PC-9 (cell line): Measurements from ENCODE around the gene INPP5F. TPM values are rescaled to one million over a fixed set of nuclear protein-coding genes. Genes with fewer than 3 reads are reported as not detected.

Experiments
- BruUV-seq: library from RNA; stranded (reverse); fragments of 400-500 nt; replicated peaks from 2 replicates; lab custom pipeline; 2021; lab: Mats Ljungman, UMichigan
- CTCF ChIA-PET: fragments of 300-600 bp; sonication (Branson Sonifier 250); formaldehyde crosslinking; loops from one replicate; lab custom pipeline; 2022; ENCODE audit warnings: antibody characterized with exemption; lab: Charles Lee
- POLR2A ChIA-PET: fragments of 300-600 bp; sonication (Branson Sonifier 250); formaldehyde crosslinking; loops from one replicate; lab custom pipeline; 2022; ENCODE audit warnings: antibody characterized with exemption; ENCODE audit not compliant: unreplicated experiment; lab: Charles Lee
- DNase-seq, 2 experiments: peaks; one replicate each; pipeline versions ENCODE4 v3.0.0 to v3.0.0-alpha.2; 2015 to 2022; ENCODE audit warnings: mixed read lengths in 1 of 2
- H2AFZ ChIP-seq: fragments of 200-600 bp; sonication (generic); 2 replicates; pipeline ENCODE4 v1.8.1; 2017; ENCODE audit warnings: antibody characterized with exemption
- H3F3A ChIP-seq: fragments of 200-600 bp; sonication (generic); 2 replicates; pipeline ENCODE4 v1.8.1; 2017; ENCODE audit warnings: antibody characterized with exemption, mild to moderate bottlenecking, low read depth; ENCODE audit not compliant: insufficient read depth
- H3K27ac ChIP-seq: fragments of 200-600 bp; sonication (generic); 2 replicates; pipeline ENCODE4 v1.6.1; 2016; ENCODE audit warnings: mixed run types
- H3K27me3 ChIP-seq: fragments of 200-600 bp; sonication (generic); 2 replicates; pipeline ENCODE4 v1.6.1; 2016; ENCODE audit warnings: low read depth, mixed run types; ENCODE audit not compliant: insufficient read depth
- H3K36me3 ChIP-seq: fragments of 200-600 bp; sonication (generic); 2 replicates; pipeline ENCODE4 v1.6.1; 2016; ENCODE audit warnings: low read depth, mixed run types
- H3K4me1 ChIP-seq: fragments of 200-600 bp; sonication (generic); replicated peaks from 2 replicates; pipeline ENCODE4 v1.6.1; 2016; ENCODE audit warnings: mixed run types; ENCODE audit not compliant: insufficient read depth
- H3K4me2 ChIP-seq: fragments of 200-600 bp; sonication (generic); 2 replicates; pipeline ENCODE4 v1.6.1; 2017; ENCODE audit warnings: mixed run types
- H3K4me3 ChIP-seq: fragments of 200-600 bp; sonication (generic); 2 replicates; pipeline ENCODE4 v1.6.1; 2016; ENCODE audit warnings: mixed run types
- H3K79me2 ChIP-seq: fragments of 200-600 bp; sonication (generic); 2 replicates; pipeline ENCODE4 v1.6.1; 2017; ENCODE audit warnings: low read depth, mixed run types
- H3K9me2 ChIP-seq: fragments of 200-600 bp; sonication (generic); 2 replicates; pipeline ENCODE4 v1.8.1; 2017; ENCODE audit warnings: mild to moderate bottlenecking; ENCODE audit not compliant: insufficient read depth
- H3K9me3 ChIP-seq: fragments of 200-600 bp; sonication (generic); 2 replicates; pipeline ENCODE4 v1.8.1; 2016; ENCODE audit warnings: low read depth; ENCODE audit not compliant: insufficient read depth
- H4K20me1 ChIP-seq: fragments of 200-600 bp; sonication (generic); 2 replicates; pipeline ENCODE4 v1.8.1; 2017; ENCODE audit not compliant: insufficient read depth
- CTCF ChIP-seq: fragments of 200-600 bp; sonication (generic); conservative IDR thresholded peaks from 2 replicates; pipeline ENCODE4 v1.6.1; 2017; ENCODE audit warnings: mixed run types, antibody characterized with exemption, mild to moderate bottlenecking, moderate library complexity
- EZH2 ChIP-seq: fragments of 200-600 bp; sonication (generic); IDR thresholded peaks from 2 replicates; pipeline ENCODE4 v1.8.0; 2017; ENCODE audit warnings: antibody characterized with exemption, low read depth
- intact Hi-C: fragments of 100-400 bp; cut with micrococcal nuclease; formaldehyde crosslinking; loops from one replicate; pipeline ENCODE4 v1.10.0; 2022; ENCODE audit not compliant: unreplicated experiment
- total RNA-seq: library from RNA; stranded (reverse); gene quantifications from 2 replicates; pipeline ENCODE4 v1.2.3, GENCODE V29; 2021

Gene INPP5F
- total RNA-seq, 1 experiment from 2014 or later: 11.4 TPM

DNA sequence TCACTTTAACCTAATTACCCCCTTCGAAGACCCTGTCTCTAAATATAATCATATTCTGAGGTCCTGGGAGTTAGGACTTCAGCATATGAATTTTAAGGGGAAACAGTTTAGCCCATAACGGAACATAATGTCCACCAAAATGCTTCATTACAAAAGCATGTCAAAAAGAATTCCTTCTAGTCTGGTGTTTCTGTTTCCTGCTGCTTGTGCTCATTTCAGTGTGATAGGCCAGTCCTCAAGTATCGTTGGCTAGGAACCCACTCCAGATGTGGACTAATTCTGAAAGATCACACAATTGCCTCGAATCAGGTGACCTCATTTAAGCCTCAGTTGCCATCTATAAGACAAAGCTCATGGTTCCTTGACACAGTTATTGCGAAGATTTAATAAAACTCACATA is 29.6 kb downstream of the INPP5F start:
- Histone ChIP-seq H3K9me2 (no peaks in the 10 kb centered on the region), H3K4me3 (no peak overlapping the region), H3K9me3 (no peaks in the 10 kb centered on the region), H3F3A (no peaks in the 10 kb centered on the region), H2AFZ (no peak overlapping the region), H3K79me2 (no peaks in the 10 kb centered on the region), H3K4me2 (no peak overlapping the region), H3K36me3 (no peaks in the 10 kb centered on the region; the same call in 1 of the 2 replicates), H3K4me1 (peaks cover 1% of the 10 kb centered on the region; the same call in 1 of the 2 replicates), H3K27ac (no peak overlapping the region), H4K20me1 (no peaks in the 10 kb centered on the region), H3K27me3 (no peaks in the 10 kb centered on the region)
- TF ChIP-seq CTCF (no peak), EZH2 (no peak)
- POLR2A ChIA-PET: no interaction called here
- intact Hi-C loops: no loop called here
- no TSS peak for BruUV-seq
- CTCF ChIA-PET: interaction anchor here (0.5 kb wide), 1 partner anchor 104 kb away, joined by 4 read pairs; no protein-coding TSS in a partner anchor
- DNase-seq: no peak

- intact Hi-C loops: no loop called here
- DNase-seq: no peak
- H3K9me3 ChIP-seq: no peaks in the 10 kb centered on the region
- H3K4me2 ChIP-seq: no peak overlapping the region
- BruUV-seq: no TSS peak
- no peak overlapping the region for H3K27ac ChIP-seq
- H3K36me3 ChIP-seq: no peaks in the 10 kb centered on the region
- ChIA-PET POLR2A (no interaction called here), CTCF (no interaction called here)
- no peaks in the 10 kb centered on the region for H3K79me2 ChIP-seq
- no peak overlapping the region for H2AFZ ChIP-seq
- H3K4me1 ChIP-seq: peaks cover 12% of the 10 kb centered on the region
- no peaks in the 10 kb centered on the region for H3F3A ChIP-seq
- H3K27me3 ChIP-seq: no peaks in the 10 kb centered on the region
- no peak overlapping the region for H3K4me3 ChIP-seq
- H4K20me1 ChIP-seq: no peaks in the 10 kb centered on the region
- H3K9me2 ChIP-seq: no peaks in the 10 kb centered on the region
- no peak for TF ChIP-seq EZH2
These were observed 32.8 kb downstream of the INPP5F start for GRCh38 chr10:119758448-119759195.

GRCh38 chr10:119759832-119760231 is 34.0 kb downstream of the INPP5F start:
- BruUV-seq: no TSS peak
- H3K4me3 ChIP-seq: no peak overlapping the region
- H3K4me1 ChIP-seq: peaks cover 12% of the 10 kb centered on the region
- no peaks in the 10 kb centered on the region for H3K36me3 ChIP-seq
- H3K9me2 ChIP-seq: no peaks in the 10 kb centered on the region
- ChIA-PET CTCF (no interaction called here), POLR2A (no interaction called here)
- H3K4me2 ChIP-seq: no peak overlapping the region
- H3K79me2 ChIP-seq: no peaks in the 10 kb centered on the region
- H3F3A ChIP-seq: no peaks in the 10 kb centered on the region
- no peak overlapping the region for H3K27ac ChIP-seq
- intact Hi-C loops: no loop called here
- no peak for TF ChIP-seq EZH2
- TF ChIP-seq CTCF: no peak
- H4K20me1 ChIP-seq: no peaks in the 10 kb centered on the region
- H2AFZ ChIP-seq: no peak overlapping the region
- no peak for DNase-seq
- H3K27me3 ChIP-seq: no peaks in the 10 kb centered on the region
- no peaks in the 10 kb centered on the region for H3K9me3 ChIP-seq
